Mucosa of descending colon (tissue), 3 donors: ENCODE results near the gene HOXD11. TPM values are rescaled to one million over a fixed set of nuclear protein-coding genes. Genes with fewer than 3 reads are reported as not detected.

Experiments used
- ATAC-seq: fragments of 200-7000 bp; cut with Tn5 transposase; one replicate; pipeline ENCODE4 v1.9.1; 2020; ENCODE audit warnings: mild to moderate bottlenecking, moderate library complexity
- DNase-seq, 3 donors: peaks; one replicate each; pipeline ENCODE4 v3.0.0-alpha.2; 2020
- H3K36me3 ChIP-seq: fragments of 200-600 bp; one replicate; pipeline ENCODE4 v1.8.0; 2021; ENCODE audit warnings: low read depth, mild to moderate bottlenecking
- H3K4me1 ChIP-seq: fragments of 200-600 bp; one replicate; pipeline ENCODE4 v1.8.0; 2021; ENCODE audit warnings: low read depth, mild to moderate bottlenecking
- H3K4me3 ChIP-seq: fragments of 200-600 bp; one replicate; pipeline ENCODE4 v1.8.0; 2021; ENCODE audit warnings: mild to moderate bottlenecking
- H3K9me3 ChIP-seq: fragments of 200-600 bp; one replicate; pipeline ENCODE4 v1.8.0; 2021; ENCODE audit warnings: mild to moderate bottlenecking
- CTCF ChIP-seq: fragments of 200-600 bp; IDR thresholded peaks from one replicate; pipeline ENCODE4 v1.8.0; 2022; ENCODE audit warnings: antibody characterized with exemption, mild to moderate bottlenecking
- intact Hi-C, 2 donors: fragments of 100-400 bp; cut with DNase I in 1 of 2; cut with micrococcal nuclease in 1 of 2; formaldehyde crosslinking; loops; one replicate each; pipeline versions ENCODE4 v1.11.0 to v1.11.1; 2022; cut with DNase I, micrococcal nuclease
- total RNA-seq, 3 donors: library from RNA; stranded (reverse); fragmentation: NEBNext Ultra II Directional in 2 of 3; extraction: Animal tissue kit (Norgen Biotek cat#: 25700) in 2 of 3; gene quantifications; one replicate each; pipeline versions ENCODE4 v1.2.1 to v1.2.4, GENCODE V29; 2021 to 2023
- donor health status: DM: no; HTN: no; CAD: no; lungs with moderate emphysema.
- donor health status: DM: no; HTN: no; CAD: no.
- donor health status: DM: no; HTN: yes; CAD: no.

The HOXD11 gene
- total RNA-seq, 3 donors from 2014 or later = 1.2 to 2.1 (median 2.1) TPM

GRCh38 chr2:176082824-176083751 lies 24.0 kb upstream of the HOXD11 start:
- H3K36me3 ChIP-seq = no peaks in the 10 kb centered on the region
- DNase-seq (no peak), ATAC-seq (no peak)
- intact Hi-C loops = loop anchor here in 1 of 2 donors (5.0 to 10.0 kb wide), 2 partner anchors 396 to 718 kb away; no protein-coding TSS in a partner anchor
- H3K4me3 ChIP-seq = no peak overlapping the region
- no peaks in the 10 kb centered on the region for H3K9me3 ChIP-seq
- no peak for TF ChIP-seq CTCF
- peaks cover 25% of the 10 kb centered on the region for H3K4me1 ChIP-seq

- intact Hi-C loops = loop anchor here in 1 of 2 donors (5.0 to 10.0 kb wide), 2 partner anchors 397 to 719 kb away; no protein-coding TSS in a partner anchor
- DNase-seq = no peak
- H3K9me3 ChIP-seq = no peaks in the 10 kb centered on the region
- H3K4me1 ChIP-seq = peaks cover 29% of the 10 kb centered on the region
- no peaks in the 10 kb centered on the region for H3K36me3 ChIP-seq
- ATAC-seq = no peak
- no peak for TF ChIP-seq CTCF
- H3K4me3 ChIP-seq = no peak within 1 kb of the TSS
Observed at GRCh38 chr2:176083796-176084261, 23.3 kb upstream of the HOXD11 start, which contains the start of gene EVX2. Gene EVX2, minus strand, starts transcription at chr2:176083962. Its CDS starts 186 bp downstream, at chr2:176083776.

GRCh38 chr2:176084611-176085119 lies 22.4 kb upstream of the HOXD11 start:
- TF ChIP-seq CTCF = no peak
- no peak for DNase-seq
- intact Hi-C loops = loop anchor here in 1 of 2 donors (5.0 to 10.0 kb wide), 2 partner anchors 397 to 720 kb away; no protein-coding TSS in a partner anchor
- H3K9me3 ChIP-seq = no peaks in the 10 kb centered on the region
- no peaks in the 10 kb centered on the region for H3K36me3 ChIP-seq
- no peak for ATAC-seq
- no peak overlapping the region for H3K4me3 ChIP-seq
- peaks cover 29% of the 10 kb centered on the region for H3K4me1 ChIP-seq

- H3K9me3 ChIP-seq = no peaks in the 10 kb centered on the region
- no peaks in the 10 kb centered on the region for H3K36me3 ChIP-seq
- no peak overlapping the region for H3K4me3 ChIP-seq
- intact Hi-C loops = loop anchor here in 1 of 2 donors (10.0 kb wide), 1 partner anchor 720 kb away; no protein-coding TSS in a partner anchor
- no peak for TF ChIP-seq CTCF
- DNase-seq (no peak), ATAC-seq (no peak)
- peaks cover 26% of the 10 kb centered on the region for H3K4me1 ChIP-seq
Observed at GRCh38 chr2:176085120-176085788, 21.8 kb upstream of the HOXD11 start.
